ENCODE data around the gene TRPM7.
"Not testable (repeated sequence)": the region's sequence is repeated elsewhere in the genome, so short reads cannot be mapped to it uniquely, and the experiment has no call there.

TRPM7 gene

DNA sequence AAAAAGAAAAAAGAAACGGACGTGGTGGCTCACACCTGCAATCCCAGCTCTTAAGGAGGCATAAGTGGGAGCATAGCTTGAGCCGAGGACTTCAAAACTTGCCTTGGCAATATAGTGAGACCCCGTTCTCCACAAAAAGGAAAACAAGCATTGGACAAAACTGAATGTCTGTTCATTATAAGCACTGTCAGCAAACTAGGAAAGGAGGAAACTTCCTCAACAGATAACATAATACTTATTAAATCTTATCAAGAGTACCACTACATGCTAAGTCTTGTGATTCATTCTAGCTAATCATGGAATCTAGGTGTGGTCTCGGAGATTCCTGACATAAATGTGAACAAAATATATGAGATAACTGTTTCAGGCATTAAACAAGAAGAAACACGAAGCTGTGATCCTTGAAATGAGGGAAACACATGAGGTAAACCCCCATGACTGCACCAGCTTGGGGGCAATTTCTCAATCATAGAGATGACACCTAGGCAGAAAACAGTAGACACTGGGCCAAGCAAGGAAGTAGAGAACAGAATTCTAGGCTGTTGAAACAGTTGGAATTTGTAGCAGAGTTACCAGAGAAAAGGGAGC lies 33.3 kb downstream of the TRPM7 start:
- no peak for DNase-seq

DNA sequence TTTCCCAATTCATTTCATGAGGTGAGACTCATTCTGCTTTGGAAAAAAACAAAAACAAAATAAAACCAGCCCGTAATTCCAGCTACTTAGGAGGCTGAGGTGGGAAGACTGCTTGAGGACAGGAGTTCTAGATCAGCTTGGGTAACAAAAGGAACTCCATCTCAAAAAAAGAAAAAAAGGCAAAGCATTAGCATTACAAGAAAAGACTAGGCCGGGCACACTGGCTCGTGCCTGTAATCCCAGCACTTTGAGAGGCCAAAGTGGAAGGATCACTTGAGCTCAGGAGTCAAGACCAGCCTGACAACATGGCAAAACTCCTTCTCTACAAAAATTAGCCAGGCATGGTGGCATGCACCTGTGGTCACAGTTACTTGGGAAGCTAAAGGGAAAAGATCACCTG lies 33.9 kb downstream of the TRPM7 start:
- no peak for DNase-seq

DNA sequence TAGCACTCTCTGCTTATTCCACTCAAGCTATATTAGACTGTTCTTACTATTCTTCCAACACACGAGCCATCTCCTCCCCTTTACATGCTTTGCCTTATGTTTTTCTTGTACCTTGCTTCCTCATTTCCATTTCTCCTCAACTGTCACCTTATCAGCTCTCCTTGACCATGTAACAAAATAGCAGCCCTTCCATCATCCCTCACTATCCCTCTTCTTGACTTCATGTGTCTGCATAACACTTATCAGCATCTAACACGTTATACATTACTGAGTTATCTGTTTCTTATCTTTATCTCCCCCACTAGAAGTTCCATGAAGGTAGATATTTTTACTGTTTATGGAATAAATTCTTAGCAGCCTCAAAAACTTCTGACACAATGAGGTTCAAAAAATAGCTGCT lies 45.3 kb downstream of the TRPM7 start:
- no peak for DNase-seq

DNA sequence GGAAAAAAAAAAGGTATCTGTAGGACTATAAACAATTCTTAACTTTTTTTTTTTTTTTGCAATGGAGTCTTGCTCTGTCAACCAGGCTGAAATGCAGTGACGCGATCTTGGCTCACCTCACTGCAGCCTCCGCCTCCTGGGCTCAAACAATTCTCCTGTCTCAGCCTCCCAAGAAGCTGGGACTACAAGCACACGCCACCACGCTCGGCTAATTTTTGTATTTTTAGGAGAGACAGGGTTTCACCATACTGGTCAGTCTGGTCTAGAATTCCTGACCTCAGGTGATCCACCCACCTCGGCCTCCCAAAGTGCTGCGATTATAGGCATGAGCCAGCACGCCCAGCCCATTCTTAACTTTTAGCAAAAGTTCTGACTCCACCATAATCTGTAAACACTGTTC lies 50.5 kb downstream of the TRPM7 start:
- DNase-seq: no peak

DNA sequence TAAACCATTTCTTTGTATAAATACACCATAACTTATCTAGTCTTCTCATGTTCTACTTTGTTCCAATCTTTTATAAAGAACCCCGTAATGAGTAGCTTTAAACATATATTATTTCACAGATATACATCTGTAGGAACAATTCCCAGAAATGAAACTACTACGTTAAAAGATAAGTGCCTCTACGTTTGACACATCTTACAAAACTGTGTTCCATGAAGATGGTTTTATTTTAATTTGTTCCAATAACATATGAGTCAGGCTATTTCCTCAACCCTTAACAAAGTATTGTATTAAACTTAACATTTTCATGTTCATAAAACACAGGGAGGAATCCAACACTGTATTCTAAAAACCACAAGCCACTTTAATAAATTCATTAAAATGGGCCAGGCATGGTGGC lies 52.9 kb downstream of the TRPM7 start:
- no peak for DNase-seq

DNA sequence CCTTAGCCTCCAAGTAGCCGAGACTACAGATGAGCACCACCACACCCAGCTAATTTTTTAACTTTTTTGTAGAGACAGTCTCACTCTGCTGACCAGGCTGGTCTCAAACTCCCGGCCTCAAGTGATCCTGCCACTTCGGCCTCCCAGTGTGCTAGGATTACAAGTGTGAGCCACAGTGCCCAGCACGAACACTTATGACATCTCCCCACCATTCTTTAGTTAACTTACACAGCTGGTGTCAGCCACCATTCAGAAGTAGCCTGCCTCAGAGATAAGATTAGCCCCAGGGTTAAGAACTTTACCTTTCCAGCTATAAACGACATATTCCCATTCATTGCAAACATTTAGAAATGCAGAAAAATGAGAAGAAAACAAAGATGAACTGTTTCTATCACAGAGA lies 58.2 kb downstream of the TRPM7 start:
- DNase-seq: no peak

DNA sequence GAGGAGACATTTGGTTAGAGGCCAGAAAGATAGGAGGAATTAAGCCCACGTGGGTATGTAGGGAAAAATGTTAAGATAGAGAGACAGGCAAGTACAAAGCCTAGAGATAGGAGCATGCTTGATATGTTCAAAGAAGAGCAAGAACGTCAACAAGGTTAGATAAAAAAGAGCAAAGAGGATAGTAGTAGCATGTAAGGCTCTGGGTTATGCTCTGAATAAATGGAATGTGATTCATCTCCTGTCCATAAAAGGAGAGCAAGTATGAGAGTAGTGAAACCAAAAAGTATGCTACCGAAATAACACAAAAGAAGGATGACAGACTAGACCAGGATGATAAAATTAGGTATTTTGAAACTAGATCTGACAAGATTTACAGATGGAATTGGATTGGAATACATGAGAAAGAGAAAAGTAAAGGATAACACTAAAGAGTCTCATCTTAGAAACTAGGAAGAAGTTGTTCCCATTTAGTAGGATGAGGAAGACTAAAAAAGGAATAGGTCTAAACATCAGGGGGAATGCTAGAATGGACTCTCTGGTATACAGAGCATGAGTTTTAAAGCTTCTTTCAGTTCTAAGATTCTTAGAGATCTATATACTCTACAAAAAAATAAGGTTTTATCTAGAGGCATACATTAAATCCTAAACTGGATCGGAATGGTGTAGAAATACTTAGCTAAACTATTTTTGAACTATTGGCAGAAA lies 59.1 kb downstream of the TRPM7 start:
- no peak for DNase-seq

DNA sequence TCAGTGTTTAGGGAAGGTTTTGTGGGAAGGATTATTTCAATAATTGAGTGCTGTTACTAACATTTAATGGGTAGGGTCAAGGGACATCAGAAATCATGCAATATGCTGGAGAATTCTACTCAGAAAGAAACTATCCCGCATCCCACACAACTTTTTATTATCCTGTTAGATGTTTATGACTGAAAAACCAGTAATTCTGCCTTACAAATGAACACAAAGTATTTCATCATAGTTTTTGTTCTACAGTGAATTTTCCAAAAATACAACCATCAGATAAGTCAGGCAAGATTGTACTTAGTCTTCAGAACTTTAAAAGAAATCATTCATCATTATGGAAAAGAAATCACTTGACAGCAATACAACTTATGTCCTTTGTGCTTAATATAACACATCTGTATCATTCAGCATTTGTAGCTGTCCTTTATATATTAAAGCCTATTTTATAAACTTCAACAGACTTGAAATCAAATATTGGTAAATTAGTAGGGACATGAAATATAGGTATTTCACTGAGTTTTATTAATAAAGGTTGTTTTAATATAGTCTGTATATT lies 61.9 kb downstream of the TRPM7 start:
- no peak for DNase-seq

DNA sequence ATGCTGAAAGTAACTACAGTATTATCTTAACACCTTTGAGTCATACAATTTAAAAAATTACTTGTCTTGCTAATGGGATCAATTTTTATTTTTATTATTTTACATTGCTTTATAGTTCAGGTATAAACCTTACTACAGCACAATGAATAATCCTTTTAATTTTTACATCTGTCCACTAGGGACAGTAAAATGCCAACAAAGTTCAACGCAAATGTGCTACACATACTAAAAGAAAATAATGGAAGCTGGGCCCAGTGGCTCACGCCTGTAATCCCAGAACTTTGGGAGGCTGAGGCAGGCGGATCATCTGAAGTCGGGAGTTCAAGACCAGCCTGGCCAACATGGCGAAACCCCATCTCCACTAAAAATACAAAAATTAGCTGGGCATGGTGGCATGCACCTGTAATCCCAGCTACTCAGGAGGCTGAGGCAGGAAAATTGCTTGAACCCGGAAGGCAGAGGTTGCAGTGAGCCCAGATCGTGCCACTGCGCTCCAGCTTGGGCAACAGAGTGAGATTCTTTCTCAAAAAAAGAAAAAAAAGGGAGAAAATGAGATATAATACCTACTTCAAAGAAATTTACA lies 64.1 kb downstream of the TRPM7 start:
- DNase-seq: not testable (repeated sequence)

DNA sequence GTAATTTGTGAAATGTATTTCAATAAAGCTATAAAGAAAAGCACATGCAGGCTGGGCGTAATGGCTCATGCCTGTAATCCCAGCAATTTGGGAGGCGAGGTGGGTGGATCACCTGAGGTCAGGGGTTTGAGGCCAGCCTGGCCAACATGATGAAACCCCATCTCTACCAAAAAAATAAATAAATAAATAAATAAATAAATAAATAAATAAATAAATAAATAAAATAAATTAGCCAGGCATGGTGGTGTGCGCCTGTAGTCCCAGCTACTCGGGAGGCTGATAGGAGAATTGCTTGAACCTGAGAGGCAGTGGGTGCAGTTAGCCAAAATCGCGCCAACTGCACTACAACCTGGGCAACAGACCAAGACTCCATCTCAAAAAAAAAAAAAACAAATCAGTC lies 69.6 kb downstream of the TRPM7 start:
- DNase-seq: not testable (repeated sequence)

DNA sequence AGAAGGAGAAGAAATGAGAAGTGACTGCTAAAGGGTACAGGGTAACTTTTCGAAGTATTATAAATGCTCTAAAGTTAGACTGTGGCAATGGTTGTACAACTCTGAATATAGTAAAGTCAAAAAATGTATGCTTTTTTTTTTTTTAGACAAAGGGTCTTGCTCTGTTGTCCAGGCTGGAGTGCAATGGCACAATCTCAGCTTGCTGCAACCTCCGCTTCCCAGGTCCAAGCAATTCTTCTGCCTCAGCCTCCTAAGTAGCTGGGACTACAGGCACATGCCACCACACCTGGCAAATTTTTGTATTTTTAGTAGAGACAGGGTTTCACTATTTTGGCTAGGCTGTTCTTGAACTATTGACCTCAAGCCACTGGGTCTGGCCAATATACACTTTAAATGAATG lies 70.0 kb downstream of the TRPM7 start:
- not testable (repeated sequence) for DNase-seq

DNA sequence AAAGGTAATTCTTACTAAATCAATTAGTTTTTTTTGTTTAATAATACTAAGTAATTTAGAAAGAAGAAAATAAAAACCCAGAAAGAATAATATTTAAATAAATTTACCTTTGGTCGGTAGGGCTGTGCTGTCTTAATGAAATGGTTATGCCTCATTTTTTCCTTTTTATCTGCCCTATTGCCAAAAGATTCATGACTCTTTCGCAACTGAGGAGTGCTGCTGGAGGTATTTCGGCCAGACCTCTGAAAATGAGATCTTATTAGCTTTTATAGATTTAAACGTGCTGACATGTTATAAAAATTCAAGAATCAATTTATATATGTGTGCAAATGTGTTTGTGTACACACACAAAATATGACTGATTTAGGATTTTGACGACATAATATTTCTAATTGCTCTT lies 73.0 kb downstream of the TRPM7 start:
- DNase-seq: no peak

DNA sequence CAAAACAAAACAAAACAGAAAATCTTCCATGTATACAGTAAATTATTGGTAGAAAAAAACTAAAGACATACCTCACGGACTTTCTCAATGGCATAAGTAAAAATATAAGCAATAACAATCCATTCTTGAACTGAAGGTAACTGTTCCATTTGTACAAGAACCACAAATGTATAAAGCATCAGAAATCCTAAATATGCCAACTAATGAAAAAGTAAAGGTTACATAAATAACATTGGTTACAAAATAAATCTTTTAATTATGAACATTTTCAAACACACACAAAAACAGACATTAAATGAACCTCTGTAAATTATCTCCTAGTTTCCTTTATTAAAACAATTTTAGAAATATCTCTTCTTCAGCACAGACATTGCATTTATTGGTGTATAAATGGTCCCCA lies 79.5 kb downstream of the TRPM7 start:
- DNase-seq: no peak

DNA sequence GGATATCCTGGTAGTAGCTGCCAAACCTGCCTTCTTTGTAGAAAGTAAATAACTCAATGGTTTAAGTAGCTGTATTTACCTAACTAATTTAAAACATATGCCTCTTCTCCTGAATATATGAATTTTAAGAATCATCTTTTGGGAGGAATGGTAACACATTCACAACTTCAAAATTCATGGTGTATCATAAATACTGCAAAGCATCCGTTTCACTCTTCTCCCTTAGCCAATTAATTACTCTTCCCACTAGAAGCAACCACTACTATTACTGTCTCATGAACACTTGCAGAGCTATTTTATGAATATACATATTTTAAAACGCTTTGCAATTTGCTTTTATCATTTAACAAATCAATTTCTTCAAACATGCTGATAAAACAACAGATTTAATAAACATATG lies 81.1 kb downstream of the TRPM7 start:
- no peak for DNase-seq

DNA sequence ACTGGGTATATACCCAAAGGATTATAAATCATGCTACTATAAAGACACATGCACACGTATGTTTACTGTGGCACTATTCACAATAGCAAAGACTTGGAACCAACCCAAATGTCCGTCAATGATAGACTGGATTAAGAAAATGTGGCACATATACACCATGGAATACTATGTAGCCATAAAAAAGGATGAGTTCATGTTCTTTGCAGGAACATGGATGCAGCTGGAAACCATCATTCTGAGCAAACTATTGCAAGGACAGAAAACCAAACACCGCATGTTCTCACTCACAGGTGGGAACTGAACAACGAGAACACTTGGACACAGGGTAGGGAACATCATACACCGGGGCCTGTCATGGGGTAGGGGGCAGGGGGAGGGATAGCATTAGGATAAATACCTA lies 84.6 kb downstream of the TRPM7 start:
- DNase-seq: not testable (repeated sequence)

DNA sequence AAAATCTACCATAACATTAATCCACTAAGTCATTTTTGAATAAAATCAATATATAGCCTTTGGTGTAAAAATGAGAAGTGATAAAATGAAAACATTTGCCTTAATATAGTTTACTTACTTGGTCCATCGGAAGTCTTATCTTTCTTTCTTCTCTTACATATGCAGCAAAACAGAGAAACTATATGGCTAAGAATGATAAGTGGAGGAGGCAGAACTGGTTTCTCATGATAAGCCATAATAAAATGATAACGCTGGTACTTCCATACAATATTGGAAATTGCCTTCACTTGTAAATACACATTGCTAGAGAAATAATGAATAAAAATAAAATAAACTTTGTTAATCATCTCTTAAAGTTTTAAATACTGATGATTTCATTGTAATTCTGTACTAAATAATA lies 92.3 kb downstream of the TRPM7 start:
- DNase-seq: no peak

DNA sequence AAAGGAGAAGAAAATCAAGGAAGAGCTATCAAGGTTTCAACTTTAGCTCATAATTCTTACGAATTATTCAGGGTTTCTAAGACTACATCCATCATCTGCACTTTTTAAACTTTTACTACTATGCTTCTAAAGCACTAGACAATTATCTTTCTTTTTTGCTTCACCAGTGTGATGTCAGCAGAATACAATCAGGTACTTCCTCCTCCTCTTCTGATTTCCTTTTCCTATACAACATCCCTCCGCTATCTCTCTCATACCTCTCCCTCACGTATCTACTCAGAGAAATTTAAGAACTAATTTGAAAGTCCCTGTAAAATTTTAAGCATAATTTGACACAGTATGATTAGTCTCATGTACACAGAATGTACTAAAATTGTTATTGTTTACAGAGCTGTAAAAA lies 92.8 kb downstream of the TRPM7 start:
- no peak for DNase-seq

DNA sequence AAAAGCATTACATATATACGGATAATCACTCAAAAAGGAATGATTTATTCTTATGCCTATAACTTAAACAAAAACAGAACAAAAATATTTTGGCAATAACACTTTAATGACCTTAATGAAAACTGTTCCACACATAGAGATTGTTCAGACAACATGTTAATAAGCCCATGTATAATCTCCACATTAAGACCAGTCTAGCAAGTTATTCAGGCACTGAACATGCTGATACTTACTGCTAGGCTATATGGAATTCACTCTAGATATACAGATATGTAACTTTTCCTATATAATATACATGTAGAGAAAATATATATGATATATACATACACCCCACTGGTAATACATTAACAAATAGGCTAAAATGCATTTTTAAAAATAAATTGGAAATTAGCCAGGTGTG lies 96.3 kb downstream of the TRPM7 start:
- DNase-seq: no peak

DNA sequence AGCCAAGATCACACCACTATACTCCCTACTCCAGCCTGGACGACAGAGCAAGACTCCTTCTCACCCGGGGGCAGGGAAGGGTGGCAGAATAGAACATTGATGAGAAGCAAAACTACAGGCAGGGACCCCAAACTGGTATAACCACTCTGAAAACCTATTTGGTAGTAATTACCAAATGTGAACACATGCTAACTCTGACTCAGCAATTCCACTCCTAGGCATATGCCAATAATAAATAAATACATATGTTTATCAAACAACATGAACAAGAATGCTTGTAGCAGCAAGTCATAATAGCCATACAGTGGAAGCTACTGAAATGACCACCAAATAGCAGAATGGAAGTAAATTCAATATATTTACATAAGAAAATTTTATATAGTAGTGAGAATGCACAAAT lies 109.1 kb downstream of the TRPM7 start:
- DNase-seq: no peak

DNA sequence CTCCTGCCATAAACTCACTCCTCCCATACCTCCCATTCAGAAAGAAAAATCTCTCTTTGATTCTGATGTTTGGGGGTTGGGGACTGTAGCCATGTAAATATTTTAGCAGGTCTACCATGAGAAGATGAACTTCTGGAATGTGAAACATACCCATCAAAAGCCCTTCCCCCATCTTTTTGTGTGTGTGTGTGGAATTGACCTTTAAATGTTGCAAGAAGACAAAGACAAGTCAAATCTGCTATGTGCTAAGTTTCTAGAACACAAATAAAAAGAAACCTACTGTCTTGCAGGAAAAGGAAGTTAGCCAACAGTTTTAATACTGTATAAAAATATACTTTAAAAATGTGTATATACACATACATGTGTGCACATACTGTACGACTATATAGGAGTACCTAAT lies 110.4 kb downstream of the TRPM7 start:
- no peak for DNase-seq

DNA sequence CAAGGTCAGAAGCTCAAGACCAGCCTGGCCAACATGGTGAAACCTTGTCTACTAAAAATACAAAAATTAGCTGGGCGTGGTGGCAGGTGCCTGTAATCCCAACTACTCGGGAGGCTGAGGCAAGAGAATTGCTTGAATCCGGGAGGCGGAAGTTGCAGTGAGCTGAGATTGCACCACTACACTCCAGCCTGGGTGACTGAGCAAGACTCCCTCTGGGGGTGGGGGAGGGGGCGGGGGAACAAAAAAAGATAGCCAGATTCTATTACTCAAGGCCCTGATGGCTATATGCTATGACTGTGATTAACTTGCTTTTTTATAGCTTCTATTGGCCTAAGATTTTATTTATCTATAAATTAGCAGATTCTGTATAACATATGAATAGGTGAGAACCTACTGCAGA lies 112.8 kb downstream of the TRPM7 start:
- DNase-seq: not testable (repeated sequence)

DNA sequence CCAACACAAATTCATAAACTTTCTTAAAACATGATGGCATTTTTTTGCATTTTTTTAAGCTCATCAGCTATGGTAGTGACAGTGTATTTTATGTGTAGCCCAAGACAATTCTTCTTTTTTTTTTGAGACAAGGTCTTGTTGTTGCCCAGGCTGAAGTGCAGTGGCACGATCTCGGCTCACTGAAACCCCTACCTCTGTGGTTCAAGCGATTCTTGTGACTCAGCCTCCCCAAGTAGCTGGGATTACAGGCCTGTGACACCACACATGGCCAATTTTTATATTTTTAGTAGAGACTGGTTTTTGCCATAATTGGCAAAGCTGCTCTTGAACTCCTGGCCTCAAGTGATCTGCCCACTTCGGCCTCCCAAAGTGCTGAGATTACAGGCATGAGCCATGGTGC lies 122.8 kb downstream of the TRPM7 start:
- no peak for DNase-seq

DNA sequence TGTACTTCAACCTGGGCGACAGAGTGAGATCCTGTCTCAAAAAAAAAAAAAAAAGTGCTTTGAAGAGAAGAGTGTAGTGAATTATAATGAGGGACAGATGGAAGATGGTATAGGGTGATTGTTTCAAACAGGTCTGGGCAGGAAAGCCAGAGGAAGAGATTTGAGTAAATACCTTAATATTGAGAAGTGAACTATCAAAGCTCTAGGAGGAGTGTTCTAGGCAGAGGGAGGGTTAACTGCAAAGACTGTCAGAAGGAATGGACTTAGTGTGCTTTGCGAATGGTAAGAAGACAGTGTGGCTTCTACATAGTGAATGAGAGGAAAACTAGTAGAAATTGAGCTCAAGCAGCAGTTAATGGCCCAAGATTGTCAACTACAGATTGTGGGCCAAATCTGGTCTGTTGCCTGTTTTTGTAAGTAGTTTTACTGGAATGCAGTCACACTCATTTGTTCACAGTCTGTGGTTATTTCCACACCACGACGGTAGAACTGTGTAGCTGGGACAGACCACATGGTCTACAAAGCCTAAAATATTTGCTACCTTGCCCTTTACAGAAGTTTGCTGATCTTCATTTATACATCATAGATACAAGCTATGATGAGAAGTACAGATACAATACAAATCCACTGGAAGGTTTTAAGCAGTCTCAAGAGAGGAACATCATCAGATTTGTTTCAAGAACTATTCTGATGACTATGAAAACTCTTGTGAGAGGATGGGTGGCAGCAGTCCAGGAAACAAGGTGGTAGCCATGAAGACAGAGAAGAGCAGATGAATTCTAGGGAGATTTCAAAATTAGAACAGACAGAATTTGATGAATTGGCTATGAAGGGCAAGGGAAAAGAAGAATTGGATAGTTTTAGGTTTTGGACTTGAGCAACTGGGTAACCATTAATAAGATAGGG lies 123.6 kb downstream of the TRPM7 start:
- DNase-seq: no peak
